GM19455 (cell line): Measurements from ENCODE around the gene CA10.

Source experiments
- ATAC-seq: cut with Tn5 transposase; IDR thresholded peaks from one replicate; pipeline ENCODE4 v1.9.1; 2021; ENCODE audit not compliant: unreplicated experiment

The CA10 gene

GRCh38 chr17:51954232-51954765 is 204.2 kb downstream of the CA10 start:
- no peak for ATAC-seq

- ATAC-seq, result no peak
These were observed 206.8 kb downstream of the CA10 start for GRCh38 chr17:51951741-51952140.

GRCh38 chr17:51948128-51948527 is 210.4 kb downstream of the CA10 start:
- ATAC-seq, result no peak

GRCh38 chr17:51947160-51947735 is 211.3 kb downstream of the CA10 start:
- ATAC-seq, result no peak

- no peak for ATAC-seq
These were observed 212.2 kb downstream of the CA10 start for GRCh38 chr17:51946311-51946710.

- no peak for ATAC-seq
These were observed 217.2 kb downstream of the CA10 start for GRCh38 chr17:51941272-51941671.

GRCh38 chr17:51937264-51937663 is 221.2 kb downstream of the CA10 start:
- ATAC-seq, result no peak

- ATAC-seq, result no peak
These were observed 223.0 kb downstream of the CA10 start for GRCh38 chr17:51935477-51935876.

- ATAC-seq, result no peak
These were observed 224.9 kb downstream of the CA10 start for GRCh38 chr17:51933647-51934046.

- no peak for ATAC-seq
These were observed 232.1 kb downstream of the CA10 start for GRCh38 chr17:51926448-51926847.

GRCh38 chr17:51921500-51921899 is 237.0 kb downstream of the CA10 start:
- no peak for ATAC-seq

GRCh38 chr17:51914577-51914976 is 243.9 kb downstream of the CA10 start:
- no peak for ATAC-seq

- no peak for ATAC-seq
These were observed 244.9 kb downstream of the CA10 start for GRCh38 chr17:51913491-51914205.

GRCh38 chr17:51912939-51913338 is 245.6 kb downstream of the CA10 start:
- ATAC-seq, result no peak

GRCh38 chr17:51911237-51911636 is 247.3 kb downstream of the CA10 start:
- ATAC-seq, result no peak

- ATAC-seq, result no peak
These were observed 248.5 kb downstream of the CA10 start for GRCh38 chr17:51909971-51910370.

GRCh38 chr17:51908841-51909537 is 249.5 kb downstream of the CA10 start:
- no peak for ATAC-seq

- no peak for ATAC-seq
These were observed 251.5 kb downstream of the CA10 start for GRCh38 chr17:51907041-51907440.

GRCh38 chr17:51904379-51904778 is 254.1 kb downstream of the CA10 start:
- no peak for ATAC-seq

- no peak for ATAC-seq
These were observed 257.3 kb downstream of the CA10 start for GRCh38 chr17:51901242-51901641.

- ATAC-seq, result no peak
These were observed 266.6 kb downstream of the CA10 start for GRCh38 chr17:51891936-51892335.

- no peak for ATAC-seq
These were observed 267.8 kb downstream of the CA10 start for GRCh38 chr17:51890710-51891109.
